ENCODE data around the gene MALRD1.

GRCh38 chr10:19453967-19454366 lies 405.4 kb downstream of the MALRD1 start:
- TF ChIP-seq CTCF (IDR thresholded peaks at IDR 0.05), result no peak
- no peak for TF ChIP-seq POLR2A (IDR thresholded peaks at IDR 0.05)

All from body of pancreas (tissue), 4 donors.